Stimulated activated CD8-positive, alpha-beta memory T cell treated with anti-CD3 and anti-CD28 coated beads, Interleukin-12 subunit alpha, Interleukin-12 subunit beta, amount 100 ng/mL, for 4 hours (primary cell): ENCODE measurements around the gene EIPR1.

Source experiments
- DNase-seq: peaks from one replicate; pipeline ENCODE4 v3.0.0-alpha.2; 2020; ENCODE audit warnings: low read depth

EIPR1 gene

GRCh38 chr2:3246928-3247714 lies 130.5 kb downstream of the EIPR1 start:
- no peak for DNase-seq

- DNase-seq = no peak
These were observed 131.2 kb downstream of the EIPR1 start for GRCh38 chr2:3246406-3246805.

GRCh38 chr2:3244486-3244885 lies 133.1 kb downstream of the EIPR1 start:
- DNase-seq = no peak

DNA sequence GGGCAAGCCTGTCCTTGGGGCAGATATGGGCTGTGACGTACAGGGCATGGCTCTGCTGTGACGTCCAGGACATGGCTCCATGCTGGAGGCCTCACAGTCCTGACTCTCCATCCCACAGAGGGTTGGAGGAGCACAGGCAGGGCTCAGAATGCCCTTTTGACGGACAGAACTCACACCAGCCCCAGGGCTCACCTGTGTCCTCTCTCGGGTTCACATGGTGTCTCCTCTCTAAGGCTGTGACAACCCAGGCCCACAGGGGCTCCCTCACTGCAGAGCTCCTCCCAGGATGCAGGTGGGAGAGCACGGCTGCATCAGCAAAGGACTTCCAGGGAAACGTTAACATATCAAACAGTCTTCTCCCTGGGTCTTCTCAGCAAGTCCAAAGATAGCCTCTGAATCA lies 133.8 kb downstream of the EIPR1 start:
- no peak for DNase-seq

DNA sequence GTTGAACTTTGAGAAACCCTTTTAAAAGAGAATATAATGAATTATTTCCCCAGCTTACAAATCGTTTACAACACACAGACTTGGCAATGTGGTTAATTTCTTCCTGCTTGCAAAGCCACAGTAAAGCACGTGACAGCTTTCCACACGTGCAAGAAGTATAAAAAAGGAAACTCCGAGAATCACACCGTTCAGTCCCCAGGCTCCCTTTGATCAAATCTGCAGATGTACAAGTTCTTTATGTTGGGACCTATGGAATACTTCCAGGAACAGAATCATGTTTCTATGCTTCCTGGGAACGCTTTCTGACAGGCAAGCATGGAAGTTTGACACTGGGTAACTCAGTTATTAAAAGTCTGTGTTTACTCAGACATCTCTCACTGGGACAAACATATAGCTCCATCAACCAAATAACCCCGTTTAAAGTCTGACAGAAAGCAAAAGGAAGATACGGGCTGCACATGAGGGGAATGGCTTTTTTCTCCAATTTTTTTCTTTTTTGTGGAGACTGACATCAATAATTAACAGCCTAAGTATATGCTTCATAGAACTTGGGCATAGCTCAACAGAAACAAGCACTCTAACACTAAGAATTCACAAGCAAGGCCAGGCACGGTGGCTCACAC lies 134.8 kb downstream of the EIPR1 start:
- no peak for DNase-seq

DNA sequence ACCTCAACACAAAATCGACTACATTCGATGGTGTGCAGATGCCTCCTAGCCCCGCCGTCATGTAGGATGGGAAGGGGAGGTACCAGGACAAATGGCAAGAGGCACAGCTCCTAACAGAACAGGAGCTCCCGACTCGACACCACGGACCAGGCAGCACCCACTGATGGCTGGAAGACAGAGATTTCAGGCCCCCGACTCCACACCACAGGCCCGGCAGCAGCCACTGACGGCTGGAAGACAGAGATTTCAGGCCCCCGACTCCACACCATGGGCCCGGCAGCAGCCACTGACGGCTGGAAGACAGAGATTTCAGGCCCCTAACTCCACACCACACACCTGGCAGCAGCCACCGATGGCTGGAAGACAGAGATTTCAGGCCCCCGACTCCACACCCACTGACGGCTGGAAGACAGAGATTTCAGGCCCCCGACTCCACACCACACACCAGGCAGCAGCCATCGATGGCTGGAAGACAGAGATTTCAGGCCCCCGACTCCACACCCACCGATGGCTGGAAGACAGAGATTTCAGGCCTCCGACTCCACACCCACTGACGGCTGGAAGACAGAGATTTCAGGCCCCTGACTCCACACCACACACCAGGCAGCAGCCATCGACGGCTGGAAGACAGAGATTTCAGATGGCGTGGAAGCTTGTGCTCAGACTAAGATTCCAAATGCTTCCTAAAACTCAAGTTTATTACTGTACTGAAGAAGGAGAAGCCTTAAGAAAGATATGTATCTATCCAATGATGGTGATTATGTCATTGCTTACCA lies 135.5 kb downstream of the EIPR1 start:
- DNase-seq = no peak

DNA sequence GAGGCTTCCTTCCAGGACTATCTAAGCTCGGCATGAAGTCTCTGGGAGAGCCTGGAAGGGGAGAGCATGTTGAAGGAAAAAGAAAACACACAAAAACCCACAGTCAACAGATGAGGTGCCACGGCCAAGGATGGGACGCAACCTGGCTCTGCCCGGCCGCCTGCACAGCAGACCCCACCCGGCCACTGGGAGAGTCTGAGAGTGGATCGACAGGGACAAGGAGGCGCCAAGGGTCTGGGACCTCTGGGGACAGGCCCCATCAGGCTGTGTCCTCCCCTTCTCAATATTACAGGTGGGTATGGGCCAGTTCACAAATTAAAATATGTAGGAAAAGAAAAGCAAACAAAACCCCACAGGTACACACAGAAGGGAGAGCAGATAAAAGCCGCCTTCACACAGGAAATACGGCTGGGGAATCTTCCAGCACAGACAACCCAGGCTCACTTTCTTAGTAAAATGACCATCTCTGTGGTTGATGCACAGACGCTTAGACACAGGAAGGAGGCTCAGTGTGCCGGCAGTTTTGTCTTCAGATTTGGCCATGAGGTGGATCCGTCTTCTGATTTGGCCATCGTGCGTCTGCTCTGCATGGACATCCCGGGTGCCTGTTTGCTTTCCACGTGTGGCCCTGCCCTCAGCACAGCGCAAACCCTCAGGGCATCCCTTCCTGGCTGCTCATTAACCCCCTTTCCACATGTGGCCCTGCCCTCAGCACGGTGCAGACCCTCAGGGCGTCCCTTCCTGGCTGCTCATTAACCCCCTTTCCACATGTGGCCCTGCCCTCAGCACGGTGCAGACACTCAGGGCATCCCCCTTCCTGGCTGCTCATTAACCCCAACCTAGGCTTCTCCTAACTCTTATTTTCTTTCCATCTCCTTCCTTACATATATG lies 138.4 kb downstream of the EIPR1 start:
- no peak for DNase-seq

DNA sequence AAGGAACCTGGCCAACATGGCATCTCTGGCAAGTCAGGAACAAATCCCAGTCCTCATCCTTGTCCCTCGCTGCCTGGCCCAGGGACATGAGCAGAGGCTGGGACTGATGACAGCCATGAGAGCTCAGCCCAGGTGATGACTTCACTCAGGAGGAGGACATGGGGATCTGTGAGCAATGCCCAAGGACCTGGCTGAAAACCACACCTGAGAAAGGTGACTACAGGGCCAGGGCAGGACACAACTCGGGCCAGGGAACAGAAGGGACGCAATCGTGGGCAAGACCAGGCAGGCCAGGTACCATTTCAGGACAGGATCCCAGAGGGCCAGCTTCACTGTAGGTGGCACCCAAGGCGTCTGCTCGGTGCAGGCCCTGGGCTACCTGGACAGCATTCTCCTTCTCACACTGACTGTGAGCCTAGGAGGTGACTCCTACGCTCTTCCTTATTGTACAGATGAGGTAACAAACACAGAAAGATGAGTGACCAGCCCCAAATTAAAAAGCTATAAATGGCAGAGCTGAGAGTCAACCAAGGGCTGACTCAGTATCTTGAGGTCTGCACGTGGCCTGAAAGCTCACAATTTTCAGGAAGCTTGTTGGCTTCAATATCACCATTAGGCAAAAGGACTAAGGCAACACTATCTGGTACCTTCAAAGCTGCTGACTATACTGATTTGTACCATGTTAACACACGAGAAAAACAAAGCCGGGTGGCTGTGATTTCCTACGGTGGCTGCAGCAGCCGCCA lies 141.1 kb downstream of the EIPR1 start:
- no peak for DNase-seq

- DNase-seq = no peak
These were observed 143.7 kb downstream of the EIPR1 start for GRCh38 chr2:3233877-3234276.

GRCh38 chr2:3229221-3229620 lies 148.4 kb downstream of the EIPR1 start:
- DNase-seq = no peak

DNA sequence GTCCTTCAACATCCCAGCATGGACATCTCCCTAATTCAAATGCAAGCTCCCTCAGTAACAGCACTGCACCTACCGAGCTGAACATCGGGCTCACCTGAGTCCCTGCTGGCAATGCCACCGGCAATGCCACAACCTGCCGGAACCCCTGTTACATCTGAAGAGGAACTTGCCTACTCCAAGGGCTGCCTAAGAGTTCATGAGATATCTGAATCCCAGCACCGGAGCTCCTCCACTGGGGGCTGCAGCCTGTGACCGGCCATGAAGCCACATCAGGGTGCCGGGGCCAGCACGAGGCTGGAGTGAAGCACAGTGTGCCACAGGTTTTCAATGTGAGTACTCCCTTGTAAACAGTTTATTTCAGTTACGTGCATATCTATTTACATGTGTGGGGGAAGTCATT lies 152.9 kb downstream of the EIPR1 start:
- DNase-seq = no peak

- DNase-seq = peak; percentile 61
These were observed 154.3 kb downstream of the EIPR1 start for GRCh38 chr2:3223080-3223923.

DNA sequence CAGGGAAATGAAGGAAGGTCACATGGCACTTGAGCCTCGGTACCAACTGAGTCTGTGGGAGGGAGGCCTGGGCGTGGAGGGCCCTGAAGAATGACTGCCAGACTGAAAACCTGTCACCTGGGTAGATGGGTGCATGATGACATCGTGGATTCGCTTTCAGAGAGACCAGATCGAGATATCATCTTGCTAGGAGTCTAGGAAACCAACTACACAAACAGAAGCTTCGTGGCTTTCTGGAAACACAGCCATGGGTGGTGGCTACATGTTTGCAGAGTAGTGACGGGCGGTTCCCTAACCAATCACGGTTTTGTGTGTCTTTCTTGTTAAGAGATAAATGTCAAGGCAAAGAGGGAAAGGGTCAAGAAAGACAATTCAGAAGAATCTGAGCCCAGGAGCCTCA lies 155.0 kb downstream of the EIPR1 start:
- DNase-seq = no peak

DNA sequence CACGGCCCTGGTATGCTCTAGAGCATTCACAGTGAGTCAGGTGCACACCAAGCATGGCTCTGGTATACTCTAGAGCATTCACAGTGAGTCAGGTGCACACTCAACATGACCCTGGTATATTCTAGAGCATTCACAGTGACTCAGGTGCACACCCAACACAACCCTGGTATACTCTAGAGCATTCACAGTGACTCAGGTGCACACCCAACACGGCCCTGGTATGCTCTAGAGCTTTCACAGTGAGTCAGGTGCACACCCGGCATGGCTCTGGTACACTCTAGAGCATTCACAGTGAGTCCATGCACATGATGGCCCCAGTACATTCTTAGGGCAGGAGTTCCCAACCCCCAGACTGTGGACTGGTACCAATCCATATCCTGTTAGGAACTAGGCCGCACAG lies 158.1 kb downstream of the EIPR1 start:
- DNase-seq = no peak

GRCh38 chr2:3217646-3218045 lies 160.0 kb downstream of the EIPR1 start:
- DNase-seq = no peak

DNA sequence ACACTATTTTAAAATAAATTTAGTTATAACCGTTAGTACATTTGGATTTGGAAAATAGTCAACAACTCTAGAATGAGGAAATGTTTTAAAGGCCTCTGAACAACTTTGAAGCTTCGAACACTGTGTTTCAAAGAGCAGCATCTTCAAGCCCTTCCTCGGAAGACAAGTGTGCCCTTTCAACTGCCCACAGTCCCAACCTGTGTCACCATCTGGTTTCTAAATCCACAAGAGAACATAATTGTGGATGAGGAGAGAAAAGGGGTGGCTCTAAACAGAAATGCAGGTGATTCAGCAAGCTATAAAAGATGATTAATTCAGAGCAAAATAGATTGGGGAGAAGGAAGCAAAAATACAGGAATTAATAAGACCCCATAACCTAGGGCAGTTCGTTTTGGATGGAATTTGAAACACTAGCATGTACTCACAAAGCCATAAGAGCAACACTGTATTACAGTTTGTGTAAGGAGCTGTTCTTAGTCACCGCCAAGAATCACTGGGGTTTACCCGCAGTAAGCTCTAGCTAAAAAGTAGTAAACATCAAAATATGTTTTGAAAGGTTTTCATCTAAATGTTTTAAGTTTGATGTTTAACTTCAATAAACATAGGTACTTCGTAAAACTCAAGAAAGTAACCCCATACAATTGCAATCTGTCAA lies 160.7 kb downstream of the EIPR1 start:
- no peak for DNase-seq

DNA sequence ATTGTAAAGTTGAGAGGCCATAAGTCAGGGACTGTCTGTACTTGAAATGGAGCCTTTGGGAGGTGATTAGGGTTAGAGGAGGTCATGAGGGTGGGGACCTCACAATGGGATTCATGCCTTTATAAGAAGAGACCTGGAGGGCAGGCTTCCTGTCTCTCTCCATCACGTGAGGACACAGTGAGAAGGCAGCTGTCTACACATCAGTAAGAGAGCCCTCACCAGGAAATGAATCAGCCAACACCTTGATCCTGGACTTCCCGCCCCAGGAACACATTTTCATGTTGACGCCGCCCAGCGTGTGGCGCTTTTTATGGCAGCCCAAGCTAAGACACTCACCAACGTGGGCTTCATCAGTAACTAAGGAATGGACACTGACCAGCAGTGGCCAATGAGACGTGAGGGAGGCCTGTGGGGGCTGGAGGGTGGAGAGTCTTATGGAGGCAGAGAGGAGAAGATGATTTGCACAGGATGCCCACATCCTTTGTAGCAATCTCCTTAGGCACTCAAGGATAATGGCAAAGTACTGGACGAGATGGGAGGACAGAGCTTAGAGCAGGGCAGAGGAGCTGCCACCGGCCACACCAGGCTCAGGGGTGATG lies 162.7 kb downstream of the EIPR1 start:
- DNase-seq = no peak

DNA sequence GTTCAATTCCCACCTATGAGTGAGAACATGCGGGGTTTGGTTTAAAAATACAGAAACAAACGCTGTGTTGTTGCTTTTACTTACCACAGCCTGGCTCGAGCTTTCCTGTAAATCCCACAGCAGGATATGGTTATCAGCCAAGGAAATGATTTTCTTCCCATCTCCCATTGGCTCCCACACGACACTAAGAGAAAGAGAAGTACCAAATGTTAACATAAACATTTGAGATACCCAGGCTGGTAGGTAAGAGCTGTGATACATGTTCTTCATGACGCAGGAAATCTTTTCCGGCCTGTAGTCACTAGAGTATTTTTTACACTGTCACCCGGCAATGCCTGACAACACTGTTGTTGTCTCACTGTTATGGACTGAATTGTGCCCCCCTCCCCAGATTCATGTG lies 163.6 kb downstream of the EIPR1 start:
- DNase-seq = no peak

DNA sequence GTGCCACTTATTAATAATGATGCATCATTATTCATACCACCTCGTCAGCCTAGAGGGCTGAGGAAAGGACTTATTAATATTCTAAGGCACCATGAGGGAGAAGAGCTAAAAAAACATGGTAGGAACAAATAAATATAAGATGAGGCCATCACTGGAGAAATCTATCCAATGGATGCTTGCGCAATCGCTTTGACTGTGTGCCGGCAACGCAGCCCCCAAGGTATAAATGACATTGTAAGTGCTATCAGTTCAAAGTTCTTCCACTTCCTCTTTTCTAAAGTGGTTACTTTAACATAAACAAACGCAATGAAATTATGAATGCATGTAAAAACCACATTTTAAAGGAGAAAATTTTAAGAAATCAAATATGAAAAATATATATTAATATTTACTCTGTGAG lies 164.6 kb downstream of the EIPR1 start:
- no peak for DNase-seq

- DNase-seq = no peak
These were observed 165.6 kb downstream of the EIPR1 start for GRCh38 chr2:3212061-3212362.
